Retinal pigment epithelial cell (primary cell): ENCODE measurements around the gene MIDN.

Source experiments
- DNase-seq: peaks from one replicate; pipeline ENCODE4 v3.0.0-alpha.2; 2010; ENCODE audit warnings: low read depth
- H3K4me3 ChIP-seq: 2 replicates; pipeline ENCODE4 v1.5.1; 2011; ENCODE audit warnings: mild to moderate bottlenecking, low read length, control low read depth, moderate library complexity
- CTCF ChIP-seq: conservative IDR thresholded peaks from 2 replicates; pipeline ENCODE4 v1.5.1; 2011; ENCODE audit warnings: low read depth, low read length, control low read depth, inconsistent platforms

The MIDN gene

GRCh38 chr19:1285737-1286360, 37.5 kb downstream of the MIDN start, which contains the start of gene EFNA2:
TSS of gene EFNA2 (plus strand) at chr19:1285873. CDS start at chr19:1286169, 296 bp downstream.
- H3K4me3 ChIP-seq, result peak within 1 kb of the TSS; percentile 23
- DNase-seq, result no peak
- TF ChIP-seq CTCF, result no peak

- peak overlapping the region; percentile 23 for H3K4me3 ChIP-seq
- TF ChIP-seq CTCF, result no peak
- no peak for DNase-seq
Measured at GRCh38 chr19:1286487-1287353, 38.3 kb downstream of the MIDN start.

GRCh38 chr19:1287354-1288225, 39.2 kb downstream of the MIDN start:
- H3K4me3 ChIP-seq, result no peak overlapping the region
- no peak for TF ChIP-seq CTCF
- DNase-seq, result no peak

GRCh38 chr19:1288226-1288612, 39.8 kb downstream of the MIDN start:
- no peak overlapping the region for H3K4me3 ChIP-seq
- DNase-seq, result no peak
- TF ChIP-seq CTCF, result no peak

- no peak for TF ChIP-seq CTCF
- no peak overlapping the region for H3K4me3 ChIP-seq
- DNase-seq, result no peak
Measured at GRCh38 chr19:1288833-1289685, 40.7 kb downstream of the MIDN start.

GRCh38 chr19:1289686-1290025, 41.3 kb downstream of the MIDN start:
- no peak for DNase-seq
- H3K4me3 ChIP-seq, result no peak overlapping the region
- no peak for TF ChIP-seq CTCF
